HEK293T (cell line): ENCODE measurements around the gene PPP1R15A.

Experiments
- CTCF ChIA-PET: fragments of 350-600 bp; formaldehyde crosslinking; extraction: SDS; loops from one replicate; lab custom pipeline; 2021; ENCODE audit warnings: antibody characterized with exemption, inconsistent platforms; lab: Yijun Ruan, JAX
- POLR2A ChIA-PET: fragments of 350-600 bp; formaldehyde crosslinking; extraction: SDS; loops from one replicate; lab custom pipeline; 2020; ENCODE audit warnings: antibody characterized with exemption, inconsistent platforms; lab: Yijun Ruan, JAX
- DNase-seq: peaks from one replicate; pipeline ENCODE4 v3.0.0; 2012; ENCODE audit warnings: mixed read lengths; ENCODE audit errors: extremely low spot score
- ARNT ChIP-seq: fragments of 450-650 bp; IDR thresholded peaks from 2 replicates; pipeline ENCODE4 v1.6.1; 2017; ENCODE audit warnings: mild to moderate bottlenecking
- BHLHE40 ChIP-seq: fragments of 450-650 bp; IDR thresholded peaks from 2 replicates; pipeline ENCODE4 v1.6.1; 2016; ENCODE audit warnings: mild to moderate bottlenecking, moderate library complexity, borderline replicate concordance
- CTBP1 ChIP-seq: fragments of 450-650 bp; IDR thresholded peaks from 2 replicates; pipeline ENCODE4 v1.6.1; 2016; ENCODE audit warnings: borderline replicate concordance
- ELF4 ChIP-seq: fragments of 450-650 bp; IDR thresholded peaks from 2 replicates; pipeline ENCODE4 v1.6.1; 2017; ENCODE audit warnings: antibody characterized with exemption
- FOXA1 ChIP-seq: fragments of 450-650 bp; IDR thresholded peaks from 2 replicates; pipeline ENCODE4 v1.6.1; 2016; ENCODE audit warnings: mild to moderate bottlenecking
- FOXK2 ChIP-seq: fragments of 450-650 bp; IDR thresholded peaks from 2 replicates; pipeline ENCODE4 v1.6.1; 2016; ENCODE audit warnings: mild to moderate bottlenecking
- FOXM1 ChIP-seq: fragments of 450-650 bp; IDR thresholded peaks from 2 replicates; pipeline ENCODE4 v1.6.1; 2017; ENCODE audit warnings: mild to moderate bottlenecking, borderline replicate concordance
- HDGF ChIP-seq: fragments of 450-650 bp; IDR thresholded peaks from 2 replicates; pipeline ENCODE4 v1.6.1; 2017; ENCODE audit warnings: antibody characterized with exemption, borderline replicate concordance
- L3MBTL2 ChIP-seq: fragments of 450-650 bp; conservative IDR thresholded peaks from 2 replicates; pipeline ENCODE4 v1.6.1; 2016; ENCODE audit warnings: mild to moderate bottlenecking
- LEF1 ChIP-seq: fragments of 450-650 bp; IDR thresholded peaks from 2 replicates; pipeline ENCODE4 v1.6.1; 2017; ENCODE audit warnings: mild to moderate bottlenecking, borderline replicate concordance
- NFRKB ChIP-seq: fragments of 450-650 bp; IDR thresholded peaks from 2 replicates; pipeline ENCODE4 v1.6.1; 2016; ENCODE audit warnings: mild to moderate bottlenecking, moderate library complexity
- PKNOX1 ChIP-seq: fragments of 450-650 bp; IDR thresholded peaks from 2 replicates; pipeline ENCODE4 v1.6.1; 2016
- SP1 ChIP-seq: fragments of 450-650 bp; IDR thresholded peaks from 2 replicates; pipeline ENCODE4 v1.6.1; 2017
- SUZ12 ChIP-seq: fragments of 450-650 bp; IDR thresholded peaks from 2 replicates; pipeline ENCODE4 v1.6.1; 2016; ENCODE audit warnings: mild to moderate bottlenecking
- TARDBP ChIP-seq: fragments of 450-650 bp; IDR thresholded peaks from 2 replicates; pipeline ENCODE4 v1.6.1; 2016
- ZNF384 ChIP-seq: fragments of 450-650 bp; IDR thresholded peaks from 2 replicates; pipeline ENCODE4 v1.6.1; 2016

PPP1R15A gene

GRCh38 chr19:48872182-48872883, at the start of gene PPP1R15A:
Gene PPP1R15A (plus strand): TSS chr19:48872421. CDS start chr19:48873234, 813 bp downstream.
- CTCF ChIA-PET: no interaction called here
- no peak for TF ChIP-seq FOXA1
- TF ChIP-seq ARNT: no peak
- peak; percentile 66 for TF ChIP-seq ELF4
- no peak for TF ChIP-seq LEF1
- no peak for TF ChIP-seq SP1
- no peak for TF ChIP-seq SUZ12
- no peak for TF ChIP-seq NFRKB
- TF ChIP-seq L3MBTL2: no peak
- TF ChIP-seq BHLHE40: no peak
- peak; percentile 98 for TF ChIP-seq PKNOX1
- no peak for TF ChIP-seq FOXM1
- TF ChIP-seq TARDBP: no peak
- TF ChIP-seq CTBP1: no peak
- POLR2A ChIA-PET: interaction anchor here (0.6 to 6.1 kb wide), 41 partner anchors 9 to 253 kb away, joined by 3 to 40 read pairs (median 4); partner anchors contain the start of genes BAX, BCAT2, CA11 and DHDH
- DNase-seq: peak; percentile 98

GRCh38 chr19:48822514-48822913, 49.7 kb upstream of the PPP1R15A start:
- POLR2A ChIA-PET: no interaction called here
- TF ChIP-seq ZNF384: no peak
- no peak for TF ChIP-seq BHLHE40
- peak; percentile 50; the same call in 1 of the 2 replicates for TF ChIP-seq CTBP1
- DNase-seq: no peak
- CTCF ChIA-PET: no interaction called here

GRCh38 chr19:48826606-48827020, 45.6 kb upstream of the PPP1R15A start:
- TF ChIP-seq L3MBTL2 (no peak), HDGF (no peak), PKNOX1 (no peak)
- ChIA-PET CTCF (interaction anchor here (0.6 to 1.3 kb wide), 3 partner anchors 11 to 50 kb away, joined by 3 to 4 read pairs (median 3); no protein-coding TSS in a partner anchor), POLR2A (no interaction called here)
- DNase-seq: no peak

- no peak for DNase-seq
- TF ChIP-seq SUZ12 (no peak), FOXM1 (no peak), ZNF384 (no peak), BHLHE40 (no peak), ELF4 (no peak), ARNT (no peak), TARDBP (no peak), FOXA1 (no peak), PKNOX1 (no peak), HDGF (no peak), SP1 (no peak), L3MBTL2 (no peak), NFRKB (no peak), CTBP1 (no peak), FOXK2 (no peak)
- ChIA-PET POLR2A (interaction anchor here (1.3 kb wide), 1 partner anchor 20 kb away, joined by 3 read pairs; the partner anchor contains the start of gene BCAT2), CTCF (interaction anchor here (0.6 to 1.8 kb wide), 4 partner anchors 12 to 1914 kb away, joined by 3 to 4 read pairs (median 3); no protein-coding TSS in a partner anchor)
Measured at GRCh38 chr19:48830088-48830487, 42.1 kb upstream of the PPP1R15A start.

- DNase-seq: no peak
- no peak for TF ChIP-seq NFRKB
- TF ChIP-seq ZNF384: no peak
- no peak for TF ChIP-seq FOXK2
- TF ChIP-seq ARNT: no peak
- no peak for TF ChIP-seq LEF1
- TF ChIP-seq CTBP1: no peak
- no peak for TF ChIP-seq FOXM1
- TF ChIP-seq SUZ12: no peak
- TF ChIP-seq L3MBTL2: no peak
- TF ChIP-seq BHLHE40: no peak
- TF ChIP-seq SP1: no peak
- TF ChIP-seq FOXA1: no peak
- no peak for TF ChIP-seq ELF4
- TF ChIP-seq TARDBP: no peak
- TF ChIP-seq HDGF: no peak
- TF ChIP-seq PKNOX1: no peak
- POLR2A ChIA-PET: interaction anchor here (1.3 kb wide), 1 partner anchor 20 kb away, joined by 3 read pairs; the partner anchor contains the start of gene BCAT2
- CTCF ChIA-PET: interaction anchor here (0.6 to 1.8 kb wide), 2 partner anchors 18 to 395 kb away, joined by 3 to 4 read pairs; no protein-coding TSS in a partner anchor
Measured at GRCh38 chr19:48830965-48831364, 41.3 kb upstream of the PPP1R15A start.
